H9 (cell line): ENCODE measurements around the gene ITIH4. TPM values are rescaled to one million over a fixed set of nuclear protein-coding genes. Genes with fewer than 3 reads are reported as not detected.

Source experiments
- DNase-seq: peaks from one replicate; pipeline ENCODE4 v3.0.0-alpha.2; 2017
- H2AFZ ChIP-seq: one replicate; pipeline ENCODE4 v1.6.1; 2013; ENCODE audit warnings: mild to moderate bottlenecking, low read length, control low read depth, moderate library complexity
- H2AK5ac ChIP-seq: 2 replicates; pipeline ENCODE4 v1.6.1; 2013; ENCODE audit warnings: low read length, control low read depth, mixed read lengths; ENCODE audit not compliant: insufficient read length
- H2BK120ac ChIP-seq: one replicate; pipeline ENCODE4 v1.6.1; 2013; ENCODE audit warnings: low read depth, mild to moderate bottlenecking, low read length, control low read depth, inconsistent platforms; ENCODE audit not compliant: poor library complexity, severe bottlenecking
- H2BK12ac ChIP-seq: 2 replicates; pipeline ENCODE4 v1.6.1; 2013; ENCODE audit warnings: low read length, control low read depth, mixed read lengths, low read depth; ENCODE audit not compliant: insufficient read length
- H2BK15ac ChIP-seq: 2 replicates; pipeline ENCODE4 v1.6.1; 2013; ENCODE audit warnings: low read depth, low read length, control low read depth
- H2BK20ac ChIP-seq: one replicate; pipeline ENCODE4 v1.6.1; 2013; ENCODE audit warnings: low read depth, mild to moderate bottlenecking, low read length, control low read depth, inconsistent platforms; ENCODE audit not compliant: poor library complexity, severe bottlenecking
- H2BK5ac ChIP-seq: 2 replicates; pipeline ENCODE4 v1.6.1; 2013; ENCODE audit warnings: low read length, control low read depth, mixed read lengths; ENCODE audit not compliant: insufficient read length
- H3K14ac ChIP-seq: 2 replicates; pipeline ENCODE4 v1.6.1; 2013; ENCODE audit warnings: low read length, control low read depth; ENCODE audit not compliant: insufficient read depth
- H3K18ac ChIP-seq: 2 replicates; pipeline ENCODE4 v1.6.1; 2013; ENCODE audit warnings: low read depth, mild to moderate bottlenecking, mixed read lengths, low read length, control low read depth; ENCODE audit not compliant: insufficient read length
- H3K23ac ChIP-seq: 2 replicates; pipeline ENCODE4 v1.6.1; 2013; ENCODE audit warnings: low read length, control low read depth, mixed read lengths, low read depth; ENCODE audit not compliant: insufficient read length
- H3K23me2 ChIP-seq: 2 replicates; pipeline ENCODE4 v1.6.1; 2013; ENCODE audit warnings: low read depth, mild to moderate bottlenecking, mixed read lengths, low read length, control low read depth; ENCODE audit not compliant: insufficient read length, poor library complexity, severe bottlenecking
- H3K27ac ChIP-seq: 2 replicates; pipeline ENCODE4 v1.5.1; 2013; ENCODE audit warnings: low read length, control low read depth, mixed read lengths, low read depth; ENCODE audit not compliant: insufficient read length
- H3K27me3 ChIP-seq: 2 replicates; pipeline ENCODE4 v1.6.1; 2013; ENCODE audit warnings: low read length, control low read depth, inconsistent platforms; ENCODE audit not compliant: insufficient read depth
- H3K4ac ChIP-seq: 2 replicates; pipeline ENCODE4 v1.6.1; 2013; ENCODE audit warnings: low read depth, mild to moderate bottlenecking, control low read depth, inconsistent platforms, low read length, moderate library complexity
- H3K4me1 ChIP-seq: 2 replicates; pipeline ENCODE4 v1.6.1; 2013; ENCODE audit warnings: low read length, control low read depth, inconsistent platforms; ENCODE audit not compliant: insufficient read depth
- H3K4me2 ChIP-seq: 2 replicates; pipeline ENCODE4 v1.6.1; 2013; ENCODE audit warnings: low read length, control low read depth, mixed read lengths; ENCODE audit not compliant: insufficient read length, insufficient read depth
- H3K56ac ChIP-seq: 2 replicates; pipeline ENCODE4 v1.6.1; 2013; ENCODE audit warnings: low read depth, mild to moderate bottlenecking, mixed read lengths, low read length, control low read depth; ENCODE audit not compliant: insufficient read length
- H3K79me1 ChIP-seq: 2 replicates; pipeline ENCODE4 v1.6.1; 2013; ENCODE audit warnings: low read depth, mild to moderate bottlenecking, moderate library complexity, low read length, control low read depth, inconsistent platforms; ENCODE audit not compliant: insufficient read depth, poor library complexity, severe bottlenecking
- H3K79me2 ChIP-seq: 2 replicates; pipeline ENCODE4 v1.6.1; 2013; ENCODE audit warnings: low read length, control low read depth, inconsistent platforms; ENCODE audit not compliant: insufficient read depth
- H3K9ac ChIP-seq: 2 replicates; pipeline ENCODE4 v1.6.1; 2013; ENCODE audit warnings: low read length, control low read depth, mixed read lengths; ENCODE audit not compliant: insufficient read length; ENCODE audit errors: extremely low read depth
- H3K9me3 ChIP-seq: one replicate; pipeline ENCODE4 v1.6.1; 2013; ENCODE audit warnings: low read depth, low read length, inconsistent platforms; ENCODE audit not compliant: control insufficient read depth
- H3T11ph ChIP-seq: one replicate; pipeline ENCODE4 v1.6.1; 2013; ENCODE audit warnings: mild to moderate bottlenecking, low read length, control low read depth, inconsistent platforms
- H4K20me1 ChIP-seq: one replicate; pipeline ENCODE4 v1.6.1; 2013; ENCODE audit not compliant: control insufficient read depth, insufficient read length, insufficient read depth
- H4K5ac ChIP-seq: 2 replicates; pipeline ENCODE4 v1.6.1; 2013; ENCODE audit warnings: low read depth, mild to moderate bottlenecking, mixed read lengths, low read length, control low read depth; ENCODE audit not compliant: insufficient read length
- H4K8ac ChIP-seq: replicated peaks from 2 replicates; pipeline ENCODE4 v1.6.1; 2013; ENCODE audit warnings: low read length, control low read depth, mixed read lengths, low read depth; ENCODE audit not compliant: insufficient read length
- H4K91ac ChIP-seq: 2 replicates; pipeline ENCODE4 v1.6.1; 2013; ENCODE audit warnings: low read depth, mild to moderate bottlenecking, moderate library complexity, mixed read lengths, low read length, control low read depth; ENCODE audit not compliant: insufficient read length
- H3K27ac Mint-ChIP-seq, 3 experiments: 2 replicates in 2 of 3; 3 replicates in 1 of 3; pipeline ENCODE4 v1.8.0; 2020 to 2021; ENCODE audit warnings: mixed read lengths in 3 of 3, mild to moderate bottlenecking in 1 of 3, moderate library complexity in 1 of 3
- H3K27me3 Mint-ChIP-seq: 2 replicates; pipeline ENCODE4 v1.8.0; 2021; ENCODE audit warnings: low read depth, mild to moderate bottlenecking, moderate library complexity, mixed read lengths
- H3K36me3 Mint-ChIP-seq, 3 experiments: 2 replicates in 2 of 3; 3 replicates in 1 of 3; pipeline ENCODE4 v1.8.0; 2020 to 2021; ENCODE audit warnings: low read depth in 3 of 3, mixed read lengths in 3 of 3; ENCODE audit not compliant: insufficient read depth in 1 of 3
- H3K4me1 Mint-ChIP-seq, 2 experiments: 2 replicates each; pipeline ENCODE4 v1.8.0; 2020; ENCODE audit warnings: mixed read lengths in 2 of 2
- H3K4me3 Mint-ChIP-seq, 2 experiments: 2 replicates in 1 of 2; 3 replicates in 1 of 2; pipeline ENCODE4 v1.8.0; 2020 to 2021; ENCODE audit warnings: mild to moderate bottlenecking in 2 of 2, mixed read lengths in 2 of 2, moderate library complexity in 1 of 2
- H3K9me3 Mint-ChIP-seq, 2 experiments: 2 replicates in 1 of 2; 3 replicates in 1 of 2; pipeline ENCODE4 v1.8.0; 2020; ENCODE audit warnings: mild to moderate bottlenecking in 2 of 2, mixed read lengths in 2 of 2, moderate library complexity in 1 of 2
- CTCF ChIP-seq: fragments of 200-600 bp; sonication (generic); conservative IDR thresholded peaks from 3 replicates; pipeline ENCODE4 v1.8.0; 2021; ENCODE audit warnings: antibody characterized with exemption, mild to moderate bottlenecking
- WGBS: extraction: QIAGEN DNeasy Blood & Tissue Kit; methylation state at CpG from one replicate; pipeline ENCODE4 v1.1.7; 2013; ENCODE audit warnings: missing lambda C conversion rate, low lambda C conversion rate, mixed read lengths; ENCODE audit not compliant: insufficient read length; ENCODE audit errors: extremely low coverage; 5-methylcytosine and 5-hydroxymethylcytosine counted together
- total RNA-seq: library from RNA; stranded (reverse); gene quantifications from 2 replicates; pipeline ENCODE4 v1.2.1, GENCODE V29; 2021

ITIH4 gene
- total RNA-seq, 1 experiment from 2014 or later, result 3.0 TPM

DNA sequence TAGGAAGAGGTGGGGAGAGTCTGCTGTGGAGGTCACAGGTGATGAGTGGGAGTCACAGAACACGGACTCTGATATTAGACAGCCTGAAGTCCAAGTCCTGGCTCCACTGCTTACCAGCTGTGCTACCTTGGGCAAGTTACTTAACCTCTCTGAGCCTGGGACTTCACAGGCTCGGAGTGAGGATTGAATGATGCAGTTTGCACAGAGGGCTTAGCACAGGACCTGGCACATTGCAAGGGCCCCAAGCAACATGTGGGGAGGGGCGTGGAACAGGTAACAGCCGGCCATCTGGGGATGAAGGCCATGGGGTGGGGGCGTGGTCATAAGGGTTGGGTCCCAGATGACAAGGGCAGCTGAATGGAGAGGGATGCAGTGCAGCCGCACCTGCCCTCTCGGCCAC lies 40.1 kb downstream of the ITIH4 start:
- Histone ChIP-seq H3K56ac (no peak overlapping the region), H3K4me2 (no peak overlapping the region), H3K27ac (no peak overlapping the region), H3T11ph (no peak overlapping the region), H3K27me3 (no peaks in the 10 kb centered on the region), H4K5ac (no peak overlapping the region), H2AFZ (no peak overlapping the region), H3K23ac (no peak overlapping the region), H4K20me1 (no peaks in the 10 kb centered on the region), H3K14ac (no peak overlapping the region; the same call in 1 of the 2 replicates), H2BK12ac (no peak overlapping the region), H4K91ac (no peak overlapping the region), H2BK120ac (no peak overlapping the region), H2BK20ac (no peak overlapping the region), H2BK15ac (no peak overlapping the region), H3K4ac (no peak overlapping the region), H3K18ac (no peak overlapping the region), H3K9me3 (no peaks in the 10 kb centered on the region), H3K79me2 (no peaks in the 10 kb centered on the region), H4K8ac (no peak overlapping the region), H2BK5ac (no peak overlapping the region), H3K4me1 (no peaks in the 10 kb centered on the region), H3K9ac (no peak overlapping the region), H3K23me2 (no peaks in the 10 kb centered on the region), H2AK5ac (no peak overlapping the region), H3K79me1 (no peaks in the 10 kb centered on the region)
- Mint-ChIP-seq H3K27me3 (peaks cover 2% of the 10 kb centered on the region), H3K4me3 (no peak overlapping the region), H3K27ac (no peak overlapping the region; a peak in 1 of 7 replicates), H3K4me1 (no peaks in the 10 kb centered on the region), H3K9me3 (no peaks in the 10 kb centered on the region; a peak in 1 of 5 replicates), H3K36me3 (no peaks in the 10 kb centered on the region; a peak in 1 of 7 replicates)
- no CpG with 5 or more reads among the region's 7 CpGs for WGBS
- no peak for DNase-seq
- no peak for TF ChIP-seq CTCF
